HG03571 (cell line): ENCODE measurements around the gene INAFM1.

Source experiments
- ATAC-seq: cut with Tn5 transposase; IDR thresholded peaks from one replicate; pipeline ENCODE4 v1.9.1; 2021; ENCODE audit not compliant: unreplicated experiment

INAFM1 gene

GRCh38 chr19:47274071-47274890, at the start of gene INAFM1:
Gene INAFM1, plus strand, starts transcription at chr19:47274885. Its CDS starts 35 bp downstream, at chr19:47274920.
- peak; percentile 42 for ATAC-seq

- ATAC-seq: peak; percentile 28
Observed at GRCh38 chr19:47225746-47226425, 48.8 kb upstream of the INAFM1 start.

- ATAC-seq: peak; percentile 4
Observed at GRCh38 chr19:47226426-47227351, 48.0 kb upstream of the INAFM1 start.

- no peak for ATAC-seq
Observed at GRCh38 chr19:47227352-47228167, 47.1 kb upstream of the INAFM1 start.

GRCh38 chr19:47228168-47228936, 46.3 kb upstream of the INAFM1 start:
- no peak for ATAC-seq

GRCh38 chr19:47228937-47229675, 45.6 kb upstream of the INAFM1 start:
- ATAC-seq: no peak

GRCh38 chr19:47229676-47230053, 45.0 kb upstream of the INAFM1 start:
- no peak for ATAC-seq

GRCh38 chr19:47230054-47230920, 44.4 kb upstream of the INAFM1 start:
- ATAC-seq: no peak

- ATAC-seq: no peak
Observed at GRCh38 chr19:47230921-47231214, 43.8 kb upstream of the INAFM1 start, which contains the start of gene BBC3. Gene BBC3, minus strand, starts transcription at chr19:47231199. Its CDS starts 2,768 bp downstream, at chr19:47228431.

- ATAC-seq: peak; percentile 30
Observed at GRCh38 chr19:47231215-47232054, 43.2 kb upstream of the INAFM1 start.

GRCh38 chr19:47232422-47233211, 42.1 kb upstream of the INAFM1 start:
- ATAC-seq: no peak

- no peak for ATAC-seq
Observed at GRCh38 chr19:47236072-47236675, 38.5 kb upstream of the INAFM1 start.

GRCh38 chr19:47239152-47239551, 35.5 kb upstream of the INAFM1 start:
- no peak for ATAC-seq

- no peak for ATAC-seq
Observed at GRCh38 chr19:47239610-47240296, 34.9 kb upstream of the INAFM1 start.

- ATAC-seq: no peak
Observed at GRCh38 chr19:47240556-47240955, 34.1 kb upstream of the INAFM1 start.
